Measurements from ENCODE around the gene PIF1.

DNA sequence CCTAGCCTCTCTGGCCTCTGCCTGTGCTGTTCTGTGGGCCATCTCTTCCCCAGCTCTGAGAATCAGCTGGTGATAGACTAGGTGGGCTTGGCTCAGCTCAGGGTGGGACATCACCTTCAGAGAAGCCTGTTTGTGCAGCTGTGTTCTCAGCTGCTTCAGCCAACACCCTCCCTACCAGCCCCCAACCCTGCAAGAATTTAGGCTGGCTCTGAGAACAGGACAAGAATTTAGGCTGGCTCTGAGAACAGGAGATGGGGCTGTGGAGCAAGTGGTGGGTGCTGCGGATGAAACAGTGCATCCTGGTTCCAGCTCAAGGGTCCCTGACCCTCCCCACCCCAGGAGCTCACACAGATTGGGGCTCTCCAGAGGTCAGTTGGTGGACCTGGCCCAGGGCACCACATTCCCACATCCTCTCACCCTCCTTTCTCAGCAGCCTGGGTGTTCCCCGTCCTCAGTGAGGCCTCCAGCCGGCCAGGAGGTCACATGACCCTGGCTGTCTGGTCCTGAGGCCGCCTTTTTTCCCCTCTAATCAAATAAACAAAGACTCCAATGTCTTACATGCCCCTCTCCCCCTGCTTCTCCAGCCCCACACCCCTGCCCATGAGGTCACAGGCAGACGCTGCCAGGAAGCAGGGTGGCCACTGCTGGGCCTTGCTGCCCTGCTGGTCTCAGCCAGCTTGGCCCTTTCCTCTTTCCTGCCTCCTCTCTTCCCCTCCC is 31.1 kb upstream of the PIF1 start:
- TF ChIP-seq, protein P1, sequence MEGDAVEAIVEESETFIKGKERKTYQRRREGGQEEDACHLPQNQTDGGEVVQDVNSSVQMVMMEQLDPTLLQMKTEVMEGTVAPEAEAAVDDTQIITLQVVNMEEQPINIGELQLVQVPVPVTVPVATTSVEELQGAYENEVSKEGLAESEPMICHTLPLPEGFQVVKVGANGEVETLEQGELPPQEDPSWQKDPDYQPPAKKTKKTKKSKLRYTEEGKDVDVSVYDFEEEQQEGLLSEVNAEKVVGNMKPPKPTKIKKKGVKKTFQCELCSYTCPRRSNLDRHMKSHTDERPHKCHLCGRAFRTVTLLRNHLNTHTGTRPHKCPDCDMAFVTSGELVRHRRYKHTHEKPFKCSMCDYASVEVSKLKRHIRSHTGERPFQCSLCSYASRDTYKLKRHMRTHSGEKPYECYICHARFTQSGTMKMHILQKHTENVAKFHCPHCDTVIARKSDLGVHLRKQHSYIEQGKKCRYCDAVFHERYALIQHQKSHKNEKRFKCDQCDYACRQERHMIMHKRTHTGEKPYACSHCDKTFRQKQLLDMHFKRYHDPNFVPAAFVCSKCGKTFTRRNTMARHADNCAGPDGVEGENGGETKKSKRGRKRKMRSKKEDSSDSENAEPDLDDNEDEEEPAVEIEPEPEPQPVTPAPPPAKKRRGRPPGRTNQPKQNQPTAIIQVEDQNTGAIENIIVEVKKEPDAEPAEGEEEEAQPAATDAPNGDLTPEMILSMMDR (IDR thresholded peaks at IDR 0.05) = no peak
- TF ChIP-seq POLR2A (IDR thresholded peaks at IDR 0.05) = peak in 1 of 2 donors; percentile 6

Measured in vagina (tissue), 2 donors.